Measurements from ENCODE around the gene EIF2B1. TPM values are rescaled to one million over a fixed set of nuclear protein-coding genes. Genes with fewer than 3 reads are reported as not detected.

The EIF2B1 gene
- total and polyA plus RNA-seq, 2 donors (not counting 1 experiment from before 2014, with no cell fraction given), result 23.1 to 36.1 TPM

GRCh38 chr12:123676616-123677320, 43.3 kb upstream of the EIF2B1 start:
- Histone ChIP-seq H3K36me3 (ENCODE audit: control insufficient read depth, insufficient read depth, low read length) (no peaks in the 10 kb centered on the region), H3K4me1 (ENCODE audit: control insufficient read depth, extremely low read depth, insufficient read depth, low read length) (no peaks in the 10 kb centered on the region), H3K9me3 (ENCODE audit: control insufficient read depth, insufficient read depth, low read depth, low read length) (no peaks in the 10 kb centered on the region), H3K9ac (ENCODE audit: insufficient read depth, low read length) (no peak overlapping the region), H3K4me3 (replicated peaks in 1 of 4; ENCODE audit: control extremely low read depth in 1 of 4, insufficient read depth in 1 of 4, low read depth in 3 of 4, low read length in 4 of 4) (no peak overlapping the region), H4K20me1 (ENCODE audit: control insufficient read depth, extremely low read depth, insufficient read depth, low read length) (no peaks in the 10 kb centered on the region), H3K79me2 (ENCODE audit: control insufficient read depth, insufficient read depth, low read length) (no peaks in the 10 kb centered on the region), H2AFZ (ENCODE audit: low read length) (no peak overlapping the region), H3K27me3 (ENCODE audit: control insufficient read depth, insufficient read depth, low read length) (no peaks in the 10 kb centered on the region), H3K27ac (ENCODE audit: insufficient read depth, low read length) (no peak overlapping the region), H3K4me2 (ENCODE audit: extremely low read depth, insufficient read depth, low read length) (no peak overlapping the region)
- DNase-seq (ENCODE audit: low read depth in 2 of 2), result no peak
- TF ChIP-seq, protein P1, sequence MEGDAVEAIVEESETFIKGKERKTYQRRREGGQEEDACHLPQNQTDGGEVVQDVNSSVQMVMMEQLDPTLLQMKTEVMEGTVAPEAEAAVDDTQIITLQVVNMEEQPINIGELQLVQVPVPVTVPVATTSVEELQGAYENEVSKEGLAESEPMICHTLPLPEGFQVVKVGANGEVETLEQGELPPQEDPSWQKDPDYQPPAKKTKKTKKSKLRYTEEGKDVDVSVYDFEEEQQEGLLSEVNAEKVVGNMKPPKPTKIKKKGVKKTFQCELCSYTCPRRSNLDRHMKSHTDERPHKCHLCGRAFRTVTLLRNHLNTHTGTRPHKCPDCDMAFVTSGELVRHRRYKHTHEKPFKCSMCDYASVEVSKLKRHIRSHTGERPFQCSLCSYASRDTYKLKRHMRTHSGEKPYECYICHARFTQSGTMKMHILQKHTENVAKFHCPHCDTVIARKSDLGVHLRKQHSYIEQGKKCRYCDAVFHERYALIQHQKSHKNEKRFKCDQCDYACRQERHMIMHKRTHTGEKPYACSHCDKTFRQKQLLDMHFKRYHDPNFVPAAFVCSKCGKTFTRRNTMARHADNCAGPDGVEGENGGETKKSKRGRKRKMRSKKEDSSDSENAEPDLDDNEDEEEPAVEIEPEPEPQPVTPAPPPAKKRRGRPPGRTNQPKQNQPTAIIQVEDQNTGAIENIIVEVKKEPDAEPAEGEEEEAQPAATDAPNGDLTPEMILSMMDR (conservative IDR thresholded peaks at IDR 0.05 in 1 of 2, IDR thresholded peaks at IDR 0.05 in 1 of 2; ENCODE audit: low read depth in 1 of 2, low read length in 2 of 2), result no peak
- no peak for TF ChIP-seq EZH2 (IDR thresholded peaks at IDR 0.05; ENCODE audit: low read length, missing control alignments)

GRCh38 chr12:123675436-123675835, 42.0 kb upstream of the EIF2B1 start:
- Histone ChIP-seq H3K4me1 (ENCODE audit: control insufficient read depth, extremely low read depth, insufficient read depth, low read length) (no peaks in the 10 kb centered on the region), H3K9me3 (ENCODE audit: control insufficient read depth, insufficient read depth, low read depth, low read length) (no peaks in the 10 kb centered on the region), H3K27me3 (ENCODE audit: control insufficient read depth, insufficient read depth, low read length) (no peaks in the 10 kb centered on the region), H3K9ac (ENCODE audit: insufficient read depth, low read length) (no peak overlapping the region), H3K36me3 (ENCODE audit: control insufficient read depth, insufficient read depth, low read length) (no peaks in the 10 kb centered on the region), H3K4me3 (replicated peaks in 1 of 4; ENCODE audit: control extremely low read depth in 1 of 4, insufficient read depth in 1 of 4, low read depth in 3 of 4, low read length in 4 of 4) (no peak overlapping the region), H2AFZ (ENCODE audit: low read length) (no peak overlapping the region), H3K79me2 (ENCODE audit: control insufficient read depth, insufficient read depth, low read length) (no peaks in the 10 kb centered on the region), H3K27ac (ENCODE audit: insufficient read depth, low read length) (no peak overlapping the region), H3K4me2 (ENCODE audit: extremely low read depth, insufficient read depth, low read length) (no peak overlapping the region), H4K20me1 (ENCODE audit: control insufficient read depth, extremely low read depth, insufficient read depth, low read length) (no peaks in the 10 kb centered on the region)
- TF ChIP-seq, protein P1 (conservative IDR thresholded peaks at IDR 0.05 in 1 of 2, IDR thresholded peaks at IDR 0.05 in 1 of 2; ENCODE audit: low read depth in 1 of 2, low read length in 2 of 2), result no peak
- TF ChIP-seq EZH2 (IDR thresholded peaks at IDR 0.05; ENCODE audit: low read length, missing control alignments), result no peak
- no peak for DNase-seq (ENCODE audit: low read depth in 2 of 2)

DNA sequence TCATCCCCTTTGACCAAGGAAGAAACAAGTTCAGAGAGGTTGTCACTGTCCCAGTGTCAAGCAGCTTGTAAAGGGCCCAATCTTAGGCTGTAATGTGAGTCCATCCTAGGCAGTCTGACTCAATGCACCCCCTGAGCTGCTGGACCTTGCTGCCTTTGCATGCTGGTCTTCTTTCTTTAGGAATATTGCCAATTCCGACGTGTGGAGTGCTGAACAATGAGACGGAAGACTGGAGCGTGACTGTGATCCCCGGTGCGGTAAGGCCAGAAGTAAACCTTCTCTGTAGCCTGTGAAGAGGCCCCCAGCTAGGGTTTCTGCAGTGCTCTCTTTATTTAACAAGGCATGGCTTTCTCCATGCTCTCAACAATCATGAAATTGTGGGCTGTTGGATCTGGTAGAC, 38.4 kb upstream of the EIF2B1 start:
- peak; percentile 18 to 77 for DNase-seq (ENCODE audit: low read depth in 2 of 2)
- Histone ChIP-seq H3K4me2 (ENCODE audit: extremely low read depth, insufficient read depth, low read length) (peak overlapping the region; percentile 97), H3K79me2 (ENCODE audit: control insufficient read depth, insufficient read depth, low read length) (no peaks in the 10 kb centered on the region), H3K27ac (ENCODE audit: insufficient read depth, low read length) (no peak overlapping the region), H3K9ac (ENCODE audit: insufficient read depth, low read length) (no peak overlapping the region), H3K4me3 (replicated peaks in 1 of 4; ENCODE audit: control extremely low read depth in 1 of 4, insufficient read depth in 1 of 4, low read depth in 3 of 4, low read length in 4 of 4) (peak overlapping the region; percentile 84 to 93 (median 88)), H2AFZ (ENCODE audit: low read length) (peak overlapping the region; percentile 99), H3K9me3 (ENCODE audit: control insufficient read depth, insufficient read depth, low read depth, low read length) (no peaks in the 10 kb centered on the region), H4K20me1 (ENCODE audit: control insufficient read depth, extremely low read depth, insufficient read depth, low read length) (no peaks in the 10 kb centered on the region), H3K27me3 (ENCODE audit: control insufficient read depth, insufficient read depth, low read length) (no peaks in the 10 kb centered on the region), H3K4me1 (ENCODE audit: control insufficient read depth, extremely low read depth, insufficient read depth, low read length) (no peaks in the 10 kb centered on the region), H3K36me3 (ENCODE audit: control insufficient read depth, insufficient read depth, low read length) (no peaks in the 10 kb centered on the region)
- TF ChIP-seq, protein P1 (conservative IDR thresholded peaks at IDR 0.05 in 1 of 2, IDR thresholded peaks at IDR 0.05 in 1 of 2; ENCODE audit: low read depth in 1 of 2, low read length in 2 of 2), result no peak
- TF ChIP-seq EZH2 (IDR thresholded peaks at IDR 0.05; ENCODE audit: low read length, missing control alignments), result no peak

Data from fibroblast of lung (primary cell).